SH-SY5Y (cell line): ENCODE measurements around the gene PRRG2.

Experiments
- GATA2 ChIP-seq: IDR thresholded peaks from 2 replicates; pipeline ENCODE4 v1.6.1; 2011; ENCODE audit warnings: mild to moderate bottlenecking, low read depth, low read length
- GATA3 ChIP-seq: IDR thresholded peaks from 2 replicates; pipeline ENCODE4 v1.6.1; 2011; ENCODE audit warnings: low read depth, mild to moderate bottlenecking, low read length, moderate library complexity

- TF ChIP-seq GATA2 (no peak), GATA3 (no peak)
Measured at GRCh38 chr19:49596407-49596806, 15.3 kb downstream of the PRRG2 start.
